Kidney (tissue), 14 donors: Measurements from ENCODE around the gene CA10. TPM values are rescaled to one million over a fixed set of nuclear protein-coding genes. Genes with fewer than 3 reads are reported as not detected.

Experiments
- DNase-seq, 5 donors: peaks; one replicate each; pipeline ENCODE4 v3.0.0-alpha.2; 2013 to 2020
- FAIRE-seq: peaks from 2 replicates; lab custom pipeline; 2012; peaks lifted over from hg19 to GRCh38; lab: Jason Lieb, UNC
- H3K27ac ChIP-seq, 2 donors: one replicate each; pipeline ENCODE4 v1.7.0; 2013; ENCODE audit warnings: low read depth in 2 of 2, low read length in 2 of 2, inconsistent platforms in 1 of 2
- H3K27me3 ChIP-seq: one replicate; pipeline ENCODE4 v1.7.1; 2013; ENCODE audit warnings: low read length, inconsistent platforms; ENCODE audit not compliant: control insufficient read depth, insufficient read depth
- H3K36me3 ChIP-seq, 3 donors: one replicate each; pipeline versions ENCODE4 v1.7.0 to v1.7.1; 2013; ENCODE audit warnings: low read length in 3 of 3, control low read depth in 1 of 3, inconsistent platforms in 1 of 3; ENCODE audit not compliant: insufficient read depth in 3 of 3, control insufficient read depth in 2 of 3
- H3K4me1 ChIP-seq, 3 donors: one replicate each; pipeline versions ENCODE4 v1.7.0 to v1.7.1; 2013; ENCODE audit warnings: low read length in 3 of 3, inconsistent platforms in 1 of 3, low read depth in 1 of 3; ENCODE audit not compliant: control insufficient read depth in 2 of 3, insufficient read depth in 2 of 3
- H3K4me3 ChIP-seq, 3 donors: one replicate each; pipeline versions ENCODE4 v1.7.0 to v1.8.1; 2013; ENCODE audit warnings: low read length in 3 of 3, control low read depth in 1 of 3, inconsistent platforms in 1 of 3
- H3K9ac ChIP-seq, 3 donors: one replicate each; pipeline versions ENCODE4 v1.7.0 to v1.7.1; 2013; ENCODE audit warnings: low read length in 3 of 3, control low read depth in 1 of 3, inconsistent platforms in 1 of 3
- H3K9me3 ChIP-seq, 3 donors: one replicate each; pipeline versions ENCODE4 v1.7.0 to v1.7.1; 2013; ENCODE audit warnings: low read length in 3 of 3, control low read depth in 1 of 3, inconsistent platforms in 1 of 3; ENCODE audit not compliant: control insufficient read depth in 2 of 3, insufficient read depth in 1 of 3
- CTCF ChIP-seq: IDR thresholded peaks from 3 replicates; pipeline ENCODE4 v1.5.1; 2012; ENCODE audit warnings: mild to moderate bottlenecking, moderate library complexity, borderline replicate concordance; ENCODE audit not compliant: insufficient read depth; ENCODE audit errors: extremely low read depth
- intact Hi-C: fragments of 100-400 bp; cut with DNase I; formaldehyde crosslinking; loops from one replicate; pipeline ENCODE4 v1.11.1; 2022
- polyA plus RNA-seq: library from polyadenylated mRNA; stranded (reverse); fragments of 350-450 nt; fragmentation: Illumina TruSeq; extraction: RNeasy Lipid Tissue Mini Kit (QIAGEN cat#74804); gene quantifications from one replicate; pipeline ENCODE4 v1.2.3, GENCODE V29; 2014; ENCODE audit warnings: low read depth, low replicate concordance; ENCODE audit not compliant: insufficient read depth
- total RNA-seq: library from RNA; stranded (reverse); fragmentation: NEBNext Ultra II Directional; extraction: Animal tissue kit (Norgen Biotek cat#: 25700); gene quantifications from one replicate; pipeline ENCODE4 v1.2.1, GENCODE V29; 2021
- donor health status: control.
- donor health status: control.
- donor health status: control.
- donor health status: control.
- donor health status: control.
- donor health status: DM: yes; HTN: yes; CAD: no.
- donor health status: Normal renal cell carcinoma (clear cell type).

CA10 gene
- total and polyA plus RNA-seq, 2 donors from 2014 or later: 3.7 to 9.8 TPM

GRCh38 chr17:51909971-51910370, 248.5 kb downstream of the CA10 start:
- intact Hi-C loops: no loop called here
- H3K9me3 ChIP-seq: no peaks in the 10 kb centered on the region
- H3K9ac ChIP-seq: no peak overlapping the region
- H3K27ac ChIP-seq: no peak overlapping the region
- H3K4me3 ChIP-seq: no peak overlapping the region
- no peak for TF ChIP-seq CTCF
- no peak for FAIRE-seq
- no peak for DNase-seq
- no peaks in the 10 kb centered on the region for H3K36me3 ChIP-seq
- H3K27me3 ChIP-seq: no peaks in the 10 kb centered on the region
- no peaks in the 10 kb centered on the region for H3K4me1 ChIP-seq

GRCh38 chr17:51908841-51909537, 249.5 kb downstream of the CA10 start:
- no peak overlapping the region for H3K27ac ChIP-seq
- no peaks in the 10 kb centered on the region for H3K9me3 ChIP-seq
- FAIRE-seq (no peak), DNase-seq (no peak)
- H3K4me1 ChIP-seq: no peaks in the 10 kb centered on the region
- H3K9ac ChIP-seq: no peak overlapping the region
- H3K4me3 ChIP-seq: no peak overlapping the region
- no peaks in the 10 kb centered on the region for H3K27me3 ChIP-seq
- no peak for TF ChIP-seq CTCF
- no peaks in the 10 kb centered on the region for H3K36me3 ChIP-seq
- intact Hi-C loops: no loop called here

- H3K36me3 ChIP-seq: no peaks in the 10 kb centered on the region
- no peak for TF ChIP-seq CTCF
- H3K9ac ChIP-seq: no peak overlapping the region
- intact Hi-C loops: no loop called here
- FAIRE-seq (no peak), DNase-seq (no peak)
- no peak overlapping the region for H3K27ac ChIP-seq
- H3K4me1 ChIP-seq: no peaks in the 10 kb centered on the region
- no peaks in the 10 kb centered on the region for H3K27me3 ChIP-seq
- H3K4me3 ChIP-seq: no peak overlapping the region
- H3K9me3 ChIP-seq: no peaks in the 10 kb centered on the region
Observed at GRCh38 chr17:51907041-51907440, 251.5 kb downstream of the CA10 start.

GRCh38 chr17:51904379-51904778, 254.1 kb downstream of the CA10 start:
- FAIRE-seq: no peak
- intact Hi-C loops: no loop called here
- Histone ChIP-seq H3K4me1 (no peaks in the 10 kb centered on the region), H3K9me3 (no peaks in the 10 kb centered on the region), H3K36me3 (no peaks in the 10 kb centered on the region), H3K9ac (no peak overlapping the region), H3K4me3 (no peak overlapping the region), H3K27ac (no peak overlapping the region), H3K27me3 (no peaks in the 10 kb centered on the region)
- TF ChIP-seq CTCF: no peak
- no peak for DNase-seq
